ENCODE measurements around the gene EBLN2.
A peak's percentile ranks its signal among the peaks of the same experiment; 100 is the strongest.
"Not testable (repeated sequence)": the region's sequence is repeated elsewhere in the genome, so short reads cannot be mapped to it uniquely, and the experiment has no call there.

The EBLN2 gene

GRCh38 chr3:73060302-73060723 is 1.1 kb upstream of the EBLN2 start:
- no peak for DNase-seq (ENCODE audit: low read depth)

- not testable (repeated sequence) for DNase-seq (ENCODE audit: low read depth)
These were observed 4.8 kb downstream of the EBLN2 start for GRCh38 chr3:73066243-73066642.

- DNase-seq (ENCODE audit: low read depth), result no peak
These were observed 7.0 kb downstream of the EBLN2 start for GRCh38 chr3:73068419-73068818.

- DNase-seq (ENCODE audit: low read depth), result no peak
These were observed 7.7 kb downstream of the EBLN2 start for GRCh38 chr3:73069187-73069586.

GRCh38 chr3:73069775-73070444 is 8.5 kb downstream of the EBLN2 start:
- no peak for DNase-seq (ENCODE audit: low read depth)

- DNase-seq (ENCODE audit: low read depth), result no peak
These were observed 9.5 kb downstream of the EBLN2 start for GRCh38 chr3:73070675-73071575.

GRCh38 chr3:73071952-73072351 is 10.5 kb downstream of the EBLN2 start:
- DNase-seq (ENCODE audit: low read depth), result no peak

GRCh38 chr3:73072634-73073033 is 11.2 kb downstream of the EBLN2 start:
- peak; percentile 61 for DNase-seq (ENCODE audit: low read depth)

GRCh38 chr3:73073091-73073707 is 11.7 kb downstream of the EBLN2 start:
- peak; percentile 46 for DNase-seq (ENCODE audit: low read depth)

- no peak for DNase-seq (ENCODE audit: low read depth)
These were observed 13.3 kb downstream of the EBLN2 start for GRCh38 chr3:73074781-73075180.

- no peak for DNase-seq (ENCODE audit: low read depth)
These were observed 18.9 kb downstream of the EBLN2 start for GRCh38 chr3:73080216-73080966.

GRCh38 chr3:73081140-73081539 is 19.7 kb downstream of the EBLN2 start:
- DNase-seq (ENCODE audit: low read depth), result no peak

GRCh38 chr3:73084170-73084569 is 22.7 kb downstream of the EBLN2 start:
- no peak for DNase-seq (ENCODE audit: low read depth)

GRCh38 chr3:73086071-73086494 is 24.6 kb downstream of the EBLN2 start:
- DNase-seq (ENCODE audit: low read depth), result no peak

GRCh38 chr3:73094129-73094528 is 32.7 kb downstream of the EBLN2 start:
- no peak for DNase-seq (ENCODE audit: low read depth)

- DNase-seq (ENCODE audit: low read depth), result no peak
These were observed 33.5 kb downstream of the EBLN2 start for GRCh38 chr3:73094951-73095350.

GRCh38 chr3:73096169-73096568 is 34.7 kb downstream of the EBLN2 start:
- DNase-seq (ENCODE audit: low read depth), result no peak

GRCh38 chr3:73098026-73098425 is 36.6 kb downstream of the EBLN2 start:
- no peak for DNase-seq (ENCODE audit: low read depth)

- no peak for DNase-seq (ENCODE audit: low read depth)
These were observed 37.4 kb downstream of the EBLN2 start for GRCh38 chr3:73098873-73099272.

GRCh38 chr3:73100741-73101559 is 39.5 kb downstream of the EBLN2 start:
- peak; percentile 34 for DNase-seq (ENCODE audit: low read depth)

GRCh38 chr3:73101881-73102280 is 40.4 kb downstream of the EBLN2 start:
- no peak for DNase-seq (ENCODE audit: low read depth)

Data from CMK (cell line).